GM19193 (cell line): ENCODE measurements around the gene PDE2A.

Experiments
- POLR2A ChIP-seq: IDR thresholded peaks from 4 replicates; pipeline ENCODE4 v1.6.1; 2011; ENCODE audit not compliant: insufficient read depth, insufficient read length; ENCODE audit errors: extremely low read depth

The PDE2A gene

DNA sequence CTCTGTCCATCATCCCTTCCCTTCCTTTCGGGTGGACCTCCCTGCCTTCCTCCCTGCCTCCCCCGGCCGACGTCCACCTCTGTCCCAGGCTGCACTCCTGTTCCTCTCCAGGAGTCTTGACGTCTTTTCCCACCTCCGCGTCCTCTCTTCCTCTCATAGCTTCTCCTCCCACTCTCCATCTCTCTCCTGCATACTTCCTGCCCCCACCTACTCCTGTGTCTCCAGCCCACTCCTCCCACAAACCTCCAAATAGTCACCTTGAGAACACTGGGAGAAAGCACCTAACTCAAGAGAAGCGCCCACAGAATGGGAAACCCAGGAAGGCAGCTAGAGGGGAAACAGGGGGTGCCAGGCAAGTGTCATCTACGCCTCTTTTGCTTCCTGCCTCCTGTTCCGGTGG, 60.8 kb downstream of the PDE2A start:
- TF ChIP-seq POLR2A = no peak

DNA sequence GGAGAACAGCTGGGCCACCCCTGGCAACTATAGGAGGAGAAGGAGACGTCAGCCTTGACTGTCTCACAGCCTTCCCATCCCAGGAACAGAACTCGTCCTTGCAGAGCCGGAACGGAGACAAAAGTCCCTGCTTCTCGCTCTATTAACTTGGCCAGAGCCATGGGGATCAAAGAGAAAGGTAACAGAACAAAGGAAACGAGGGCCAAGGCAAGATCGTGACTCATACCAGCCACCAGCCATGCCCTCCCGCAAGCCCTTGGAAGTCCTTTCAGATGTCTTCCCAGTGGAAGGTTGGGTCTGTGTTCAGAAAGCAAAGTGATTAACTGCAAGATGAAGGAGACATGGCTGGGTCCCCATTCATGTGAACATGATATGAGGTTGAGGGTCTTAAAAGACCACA, 64.7 kb downstream of the PDE2A start:
- TF ChIP-seq POLR2A = no peak

DNA sequence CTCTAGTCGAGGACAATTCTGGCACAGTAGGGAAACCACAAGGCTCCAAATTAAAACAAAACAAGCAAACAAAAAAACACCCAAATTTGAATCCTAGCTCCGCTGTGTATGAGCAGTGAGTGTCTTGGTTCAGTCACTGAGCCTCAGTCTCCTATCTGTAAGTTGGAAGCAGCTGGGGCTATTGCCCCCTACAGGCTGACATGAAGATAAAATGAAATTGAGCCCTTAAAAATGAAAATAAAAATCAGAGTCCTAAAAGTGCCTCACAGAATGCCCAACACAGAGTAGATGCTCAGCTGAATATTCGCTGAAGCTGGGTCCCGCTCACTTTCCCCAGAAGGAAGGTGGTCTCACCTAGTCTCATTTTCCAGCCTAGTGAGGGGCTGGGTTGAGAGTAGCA, 65.2 kb downstream of the PDE2A start:
- TF ChIP-seq POLR2A = no peak

DNA sequence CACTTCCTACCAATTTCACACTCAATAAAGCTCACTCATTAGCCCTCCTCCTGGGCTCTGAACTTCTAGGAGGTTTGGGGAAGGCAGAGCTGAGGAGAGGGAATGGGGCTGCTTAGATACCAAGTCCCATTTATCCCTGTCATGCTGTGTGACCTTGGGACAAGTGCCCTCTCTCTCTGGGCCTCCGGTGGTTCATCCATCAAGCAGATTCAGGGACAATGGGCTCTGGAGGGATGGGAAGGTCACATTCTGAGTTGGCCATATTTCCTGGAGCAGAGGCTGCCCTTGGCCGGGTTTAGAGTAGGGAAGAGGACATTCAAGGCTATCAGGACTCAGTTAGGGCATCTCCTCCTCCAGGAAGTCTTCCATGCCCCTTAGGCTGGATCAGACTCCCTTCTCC, 66.7 kb downstream of the PDE2A start:
- no peak for TF ChIP-seq POLR2A

DNA sequence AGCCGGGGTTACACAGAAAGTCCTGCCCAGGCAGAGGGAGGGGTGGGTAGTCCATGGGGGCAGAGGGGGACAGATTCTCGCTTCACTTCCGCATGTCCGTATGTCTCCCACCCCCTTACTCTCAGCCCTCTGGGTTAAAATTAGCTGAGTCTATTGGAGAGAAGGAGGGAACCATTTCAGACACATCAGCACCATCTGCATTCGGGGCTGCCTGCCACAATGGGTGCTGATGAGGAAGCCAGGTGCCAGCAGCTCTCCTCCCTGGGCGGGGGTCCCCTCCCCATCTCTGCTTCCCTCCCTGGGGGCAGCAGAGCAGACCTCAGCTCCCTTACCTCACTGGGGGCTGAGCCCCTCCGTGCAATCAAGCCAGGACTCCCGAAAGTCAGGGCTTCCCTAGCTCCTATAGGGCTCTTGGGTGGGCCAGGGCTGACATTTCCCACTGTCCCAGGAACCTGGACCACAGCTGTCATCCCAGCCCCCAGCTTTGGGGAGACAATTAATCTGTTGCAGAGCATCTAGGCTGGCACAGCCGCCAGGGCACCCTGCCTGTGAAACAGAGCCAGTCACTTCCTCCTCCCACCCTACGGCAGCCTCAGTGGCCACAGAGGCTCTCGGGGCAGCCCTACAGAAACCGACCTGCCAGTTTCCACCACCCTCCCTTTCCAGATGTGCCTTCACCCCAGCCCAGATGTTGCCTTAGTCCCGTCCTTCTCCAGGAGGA, 67.3 kb downstream of the PDE2A start:
- no peak for TF ChIP-seq POLR2A

DNA sequence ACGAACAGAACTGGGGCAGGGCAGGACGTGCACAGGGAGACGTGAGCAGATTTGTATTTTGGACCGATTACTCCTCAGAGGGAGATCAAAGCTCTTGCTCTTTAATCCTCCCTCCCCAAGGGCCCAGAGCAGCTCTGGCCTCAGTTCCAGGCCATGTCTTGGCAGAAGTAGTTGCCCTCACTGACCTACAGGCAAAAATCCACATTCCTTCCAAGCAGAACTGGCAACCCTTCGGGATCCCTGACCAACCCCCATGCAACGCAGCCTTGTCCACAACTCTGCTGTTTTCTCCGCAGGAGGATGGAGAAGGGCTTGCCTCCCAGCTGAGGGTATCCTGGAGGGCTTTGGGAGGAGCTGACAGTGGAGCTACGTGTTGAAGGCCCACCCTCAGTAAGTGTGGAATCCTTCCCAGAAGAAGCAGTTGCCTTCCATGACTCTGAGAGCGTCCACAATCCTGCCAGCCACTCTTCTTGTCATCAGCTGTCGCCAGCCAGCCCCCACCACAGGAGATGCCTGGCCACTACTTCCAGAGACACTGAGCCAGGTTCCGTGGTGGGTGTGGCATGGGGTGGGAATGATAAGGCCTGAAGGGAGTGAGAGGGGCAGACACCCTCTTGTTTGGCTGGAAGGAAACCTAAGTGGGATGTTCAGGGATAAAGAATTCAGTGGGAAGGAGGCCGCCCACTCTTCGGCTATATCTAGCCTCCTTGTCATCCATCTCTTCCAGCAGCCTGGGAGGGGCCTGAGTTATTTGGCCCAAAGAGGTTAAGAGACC, 68.1 kb downstream of the PDE2A start:
- no peak for TF ChIP-seq POLR2A

DNA sequence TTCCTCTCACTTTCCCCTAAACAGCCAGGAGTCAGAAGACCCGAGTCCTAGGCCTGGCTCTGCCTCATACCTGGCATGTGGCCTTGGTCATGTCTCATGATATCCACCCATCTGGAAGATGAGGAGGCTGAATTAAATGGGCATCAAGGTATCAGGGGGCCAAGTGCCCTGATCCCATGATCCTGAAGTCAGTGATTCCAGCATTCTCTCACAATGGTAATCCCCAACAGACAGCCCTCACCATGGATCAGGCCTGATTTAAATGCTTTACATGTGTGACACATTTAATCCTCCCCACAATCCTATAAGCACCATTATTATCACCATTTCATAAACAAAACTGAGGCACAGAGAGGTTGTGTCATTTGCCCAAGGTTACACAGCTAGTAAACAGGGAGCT, 70.0 kb downstream of the PDE2A start:
- TF ChIP-seq POLR2A = no peak

DNA sequence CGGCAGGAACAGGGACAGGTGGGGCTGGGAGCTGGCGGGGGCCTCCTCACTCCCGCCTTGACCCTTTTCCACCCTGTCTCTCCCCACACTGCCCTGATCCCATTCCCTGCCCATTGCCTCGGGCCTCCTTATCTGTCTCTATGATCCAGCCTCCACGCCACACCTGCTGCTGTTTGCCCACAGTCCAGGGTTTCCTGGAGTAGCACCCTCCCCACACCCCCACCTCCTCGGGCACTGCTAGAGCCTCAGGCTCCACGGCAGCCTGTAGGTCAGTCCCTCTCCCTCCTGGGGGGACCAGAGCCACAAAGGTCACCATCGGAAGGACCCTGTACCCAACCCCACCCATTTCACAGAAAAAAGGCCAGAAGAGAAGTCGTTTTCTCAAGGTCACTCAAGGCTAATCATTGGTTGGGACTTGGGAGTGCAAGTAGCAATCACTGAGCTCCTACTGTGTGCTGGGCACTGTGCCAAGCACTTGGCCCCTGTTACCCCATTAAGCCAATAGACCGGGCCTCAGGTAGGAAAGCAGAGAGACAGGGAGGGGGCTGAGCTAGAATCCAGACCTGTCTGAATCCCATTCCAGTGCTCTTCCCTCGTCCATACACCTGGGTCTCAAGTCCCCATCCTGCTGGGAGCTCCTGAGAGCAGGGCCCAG, 71.8 kb downstream of the PDE2A start:
- no peak for TF ChIP-seq POLR2A

DNA sequence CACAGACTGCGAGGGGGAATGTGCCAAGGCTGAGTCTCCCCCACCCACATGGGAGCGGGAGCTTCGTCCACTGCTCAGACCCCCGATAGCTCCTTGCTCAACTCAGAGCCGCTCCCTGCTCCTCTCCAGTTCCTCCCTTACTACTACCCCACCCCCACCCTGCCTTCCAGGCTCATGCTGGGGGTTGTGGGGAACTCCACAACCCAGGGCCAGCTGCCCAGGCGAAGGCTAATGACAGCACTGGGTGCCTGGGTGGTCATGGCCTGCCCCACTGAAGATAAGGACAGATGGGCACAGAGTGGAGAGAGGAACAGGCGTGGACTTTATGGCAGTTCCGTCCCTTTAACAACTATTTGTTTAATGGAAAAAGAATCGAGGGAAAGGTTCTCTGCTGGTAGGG, 73.7 kb downstream of the PDE2A start:
- no peak for TF ChIP-seq POLR2A

DNA sequence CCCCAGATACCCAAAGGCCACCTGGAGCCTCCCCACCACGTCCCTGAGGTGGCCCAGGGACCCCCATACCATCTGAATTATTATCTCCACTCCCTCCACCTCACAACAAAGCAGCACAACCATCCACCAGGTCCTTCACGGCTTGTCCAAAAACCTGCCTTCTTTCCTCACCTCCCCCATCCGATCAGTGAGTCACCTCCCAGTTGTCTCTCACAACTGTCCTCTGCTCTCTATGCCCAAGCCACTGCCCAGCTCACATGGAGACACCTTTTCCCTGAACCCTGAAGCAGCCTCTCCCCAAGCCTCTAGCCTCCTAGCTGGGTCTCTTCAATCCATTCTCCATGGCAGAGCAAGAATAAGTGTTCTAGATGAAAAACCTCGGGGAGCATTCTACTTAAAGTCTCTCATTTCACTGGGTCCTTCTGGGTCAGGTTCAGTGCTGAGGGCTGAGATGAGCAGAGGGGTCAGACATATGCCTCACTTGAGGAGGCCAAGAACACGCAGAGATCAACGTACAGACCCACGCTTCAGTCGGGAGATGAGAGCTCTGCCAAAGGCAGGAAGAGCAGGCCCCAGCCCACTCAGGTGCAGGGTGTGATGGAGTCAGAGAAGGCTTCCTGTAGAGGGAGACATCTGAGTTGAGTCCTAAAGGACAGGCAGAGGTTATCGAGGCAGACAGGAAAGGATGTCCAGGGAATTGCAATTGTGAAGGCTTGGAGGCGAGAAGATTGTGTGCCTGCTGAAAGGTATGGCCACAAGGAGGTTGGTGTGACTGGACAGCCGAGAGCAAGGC, 74.7 kb downstream of the PDE2A start:
- TF ChIP-seq POLR2A = no peak

DNA sequence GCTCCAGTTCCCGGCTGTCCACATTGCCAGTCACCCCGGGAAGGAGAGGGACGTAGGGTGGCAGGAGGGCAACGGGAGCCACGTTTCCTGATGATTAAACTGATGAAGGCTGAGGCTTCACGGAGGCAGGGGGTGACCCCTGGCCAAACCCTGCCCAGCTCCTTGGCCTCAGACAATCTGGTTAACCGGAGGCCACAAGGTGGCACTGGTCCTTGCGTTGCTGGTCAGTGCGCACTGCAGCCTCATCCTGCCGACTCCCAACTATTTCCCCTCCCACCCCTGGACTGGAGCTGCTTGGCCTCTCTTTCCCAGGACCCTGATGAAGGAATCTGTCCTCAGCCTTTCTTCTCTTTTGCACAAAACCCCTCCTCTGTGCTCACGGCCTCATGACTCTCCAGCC, 75.3 kb downstream of the PDE2A start:
- TF ChIP-seq POLR2A = no peak

DNA sequence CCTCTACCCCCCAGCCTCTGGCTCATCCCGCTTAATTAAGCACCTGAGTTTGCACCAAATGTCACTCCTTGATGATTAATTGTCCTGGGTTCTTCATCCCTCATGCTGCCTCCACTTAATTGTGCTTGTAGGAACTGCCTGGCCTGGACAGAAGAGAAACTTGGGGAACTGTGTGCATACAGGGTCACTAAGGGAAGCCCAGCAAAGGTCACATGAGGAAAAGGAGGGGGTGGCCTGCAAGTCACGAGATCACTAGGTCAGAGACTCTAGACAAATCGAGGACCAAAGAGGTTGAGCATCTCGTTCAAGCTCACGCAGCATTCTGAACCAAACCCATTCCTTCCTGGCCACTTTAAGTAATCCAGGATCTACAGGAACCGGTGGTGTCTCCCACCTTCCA, 75.8 kb downstream of the PDE2A start:
- TF ChIP-seq POLR2A = no peak

DNA sequence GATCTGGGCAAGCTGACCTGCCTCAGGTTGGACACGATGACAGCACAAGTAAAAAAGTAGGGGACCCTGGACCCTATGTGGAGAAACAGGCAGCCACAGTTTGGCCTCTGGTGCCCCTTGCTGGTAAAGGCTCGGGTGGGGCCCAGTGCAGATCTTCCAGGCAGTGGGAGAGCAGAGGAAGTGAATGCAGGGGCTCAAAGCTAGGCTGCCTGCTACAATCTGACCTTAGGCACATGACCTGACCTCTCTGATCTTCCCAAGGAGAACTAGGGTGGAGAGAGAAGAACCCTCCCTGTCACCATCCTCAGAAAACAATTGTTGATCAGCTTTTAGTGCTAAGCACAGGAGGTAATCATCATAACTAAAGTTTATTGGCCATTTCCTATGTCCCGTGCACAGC, 76.5 kb downstream of the PDE2A start:
- no peak for TF ChIP-seq POLR2A

DNA sequence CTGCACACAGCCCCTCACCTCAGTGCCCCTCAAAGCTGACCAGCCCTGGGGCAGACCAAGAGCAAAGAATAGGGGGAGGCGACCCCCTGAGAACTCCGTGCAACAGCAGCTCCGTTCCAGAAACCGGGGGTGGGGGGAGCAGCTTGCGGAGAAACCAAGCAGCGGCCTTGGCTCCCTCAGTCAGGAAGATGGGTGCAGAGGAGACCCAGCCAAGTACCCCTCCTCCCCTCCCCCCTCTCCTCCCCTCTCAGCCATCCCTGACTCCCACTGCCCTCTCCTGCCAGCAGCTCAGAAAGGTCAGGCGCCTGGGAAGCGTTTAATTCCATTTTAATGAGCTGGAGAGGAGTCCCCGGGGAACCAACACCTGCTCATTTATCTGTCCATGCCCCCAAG, 78.9 kb downstream of the PDE2A start:
- TF ChIP-seq POLR2A = no peak
